K562 (cell line): ENCODE data around the gene TOP3A. TPM values are rescaled to one million over a fixed set of nuclear protein-coding genes. Genes with fewer than 3 reads are reported as not detected.

ENCODE experiments used
- ADNP ChIP-seq: fragments of 200-800 bp; sonication (Bioruptor generic); IDR thresholded peaks from 2 replicates; pipeline ENCODE4 v1.6.1; 2016; ENCODE audit warnings: missing genetic modification characterization, missing compliant biosample characterization
- CBFA2T3 ChIP-seq: fragments of 450-650 bp; IDR thresholded peaks from 2 replicates; pipeline ENCODE4 v1.6.1; 2017
- CBX3 ChIP-seq, 2 experiments: IDR thresholded peaks; 1 replicate in 1 of 2; 2 replicates in 1 of 2; pipeline ENCODE4 v1.6.1; 2012; ENCODE audit warnings: inconsistent platforms in 2 of 2, low read length in 2 of 2, borderline replicate concordance in 1 of 2, control low read depth in 1 of 2
- CEBPG ChIP-seq, 3 experiments: fragments of 200-800 bp in 1 of 3; sonication (Bioruptor generic) in 1 of 3; sonication (generic) in 1 of 3; formaldehyde crosslinking in 1 of 3; IDR thresholded peaks in 2 of 3; conservative IDR thresholded peaks in 1 of 3; 2 replicates each; pipeline versions ENCODE4 v1.6.1 to v1.8.0; 2016 to 2022; ENCODE audit warnings: missing compliant biosample characterization in 2 of 3, missing genetic modification characterization in 2 of 3, mild to moderate bottlenecking in 1 of 3, missing genetic modification reagents in 1 of 3
- ETV6 ChIP-seq, 3 experiments: fragments of 150-350 bp in 1 of 3; sonication (generic) in 1 of 3; formaldehyde crosslinking in 1 of 3; IDR thresholded peaks; 2 replicates each; pipeline versions ENCODE4 v1.6.1 to v1.8.0; 2014 to 2022; ENCODE audit warnings: borderline replicate concordance in 2 of 3, low read depth in 2 of 3, antibody characterized with exemption in 1 of 3, low read length in 1 of 3, mild to moderate bottlenecking in 1 of 3, missing genetic modification reagents in 1 of 3
- FOXK1 ChIP-seq: sonication (generic); formaldehyde crosslinking; IDR thresholded peaks from 2 replicates; pipeline ENCODE4 v1.8.0; 2022; ENCODE audit warnings: missing genetic modification reagents, mild to moderate bottlenecking, borderline replicate concordance
- GTF2E2 ChIP-seq: fragments of 200-800 bp; sonication (Bioruptor generic); IDR thresholded peaks from 2 replicates; pipeline ENCODE4 v1.6.1; 2016; ENCODE audit warnings: missing genetic modification characterization, missing compliant biosample characterization
- HDAC6 ChIP-seq: IDR thresholded peaks from 2 replicates; pipeline ENCODE4 v1.6.1; 2012; ENCODE audit warnings: low read depth, mild to moderate bottlenecking, control low read depth, inconsistent platforms, low read length, moderate library complexity
- HDGF ChIP-seq: fragments of 450-650 bp; IDR thresholded peaks from 2 replicates; pipeline ENCODE4 v1.6.1; 2016
- MYNN ChIP-seq, 2 experiments: sonication (generic); formaldehyde crosslinking in 1 of 2; IDR thresholded peaks; 2 replicates each; pipeline versions ENCODE4 v1.5.0 to v1.6.1; 2016 to 2020; ENCODE audit warnings: antibody characterized with exemption in 1 of 2, missing genetic modification reagents in 1 of 2
- NCOR1 ChIP-seq: fragments of 450-650 bp; IDR thresholded peaks from 2 replicates; pipeline ENCODE4 v1.6.1; 2016; ENCODE audit warnings: mild to moderate bottlenecking, moderate library complexity
- PHB2 ChIP-seq: fragments of 450-650 bp; IDR thresholded peaks from 2 replicates; pipeline ENCODE4 v1.6.1; 2017; ENCODE audit warnings: low read depth
- RB1 ChIP-seq: fragments of 450-650 bp; IDR thresholded peaks from 2 replicates; pipeline ENCODE4 v1.6.1; 2017; ENCODE audit warnings: low read depth, mild to moderate bottlenecking
- SRSF7 ChIP-seq: fragments of 200-400 bp; formaldehyde crosslinking; optimal IDR thresholded peaks from 2 replicates; pipeline ENCODE3; 2017; ENCODE audit warnings: mild to moderate bottlenecking, low read depth, low read length
- TAF15 ChIP-seq: fragments of 200-400 bp; formaldehyde crosslinking; IDR thresholded peaks from 2 replicates; pipeline ENCODE4 v1.6.1; 2017; ENCODE audit warnings: mild to moderate bottlenecking, low read depth, low read length, moderate library complexity
- TEAD2 ChIP-seq: fragments of 450-650 bp; IDR thresholded peaks from 2 replicates; pipeline ENCODE4 v1.6.1; 2016; ENCODE audit warnings: missing genetic modification characterization, control low read depth, missing compliant biosample characterization
- ZKSCAN1 ChIP-seq: fragments of 150-350 bp; IDR thresholded peaks from 2 replicates; pipeline ENCODE4 v1.6.1; 2016; ENCODE audit warnings: low read depth, low read length
- ZKSCAN8 ChIP-seq: fragments of 200-800 bp; sonication (Bioruptor generic); IDR thresholded peaks from 2 replicates; pipeline ENCODE4 v1.6.1; 2016; ENCODE audit warnings: missing genetic modification characterization, missing compliant biosample characterization
- ZNF143 ChIP-seq: sonication (generic); formaldehyde crosslinking; IDR thresholded peaks from 2 replicates; pipeline ENCODE4 v1.9.0; 2022; ENCODE audit warnings: mild to moderate bottlenecking, missing genetic modification reagents
- ZNF24 ChIP-seq: fragments of 450-650 bp; IDR thresholded peaks from 2 replicates; pipeline ENCODE4 v1.6.1; 2016
- ZNF354B ChIP-seq: fragments of 250-450 bp; sonication (Bioruptor Pico); IDR thresholded peaks from 2 replicates; pipeline ENCODE4 v1.4.0; 2020
- polyA plus RNA-seq, 8 experiments: library from polyadenylated mRNA; depleted of rRNA in 4 of 8; stranded (reverse) in 5 of 8; unstranded in 3 of 8; fragments of >200 nt; fragmentation: Nextera tagmentation in 2 of 8; fragmentation: Illumina TruSeq in 1 of 8; extraction: Ambion mirVana in 2 of 8; extraction: Trizol in 1 of 8; gene quantifications; 2 replicates each; pipeline versions ENCODE4 v1.2.1 to v1.2.3, GENCODE V29; 2011 to 2014; ENCODE audit warnings: inconsistent platforms in 1 of 8, missing spikeins in 1 of 8
- total RNA-seq, 7 experiments: library from RNA; depleted of rRNA in 6 of 7; stranded (reverse); fragments of >200 nt in 6 of 7; fragmentation: Illumina TruSeq in 2 of 7; extraction: Trizol in 2 of 7; gene quantifications; 2 replicates each; pipeline versions ENCODE4 v1.2.1 to v1.2.3, GENCODE V29; 2011 to 2021; ENCODE audit warnings: low replicate concordance in 1 of 7
- TF ChIP-seq, protein P1 (sequence below): IDR thresholded peaks from 2 replicates; pipeline ENCODE4 v1.6.1; 2014; ENCODE audit warnings: antibody characterized with exemption
- TF ChIP-seq, protein P2 (sequence below): fragments of 150-350 bp; IDR thresholded peaks from 2 replicates; pipeline ENCODE4 v1.6.1; 2014; ENCODE audit warnings: low read depth, mild to moderate bottlenecking, low read length, borderline replicate concordance
- TF ChIP-seq, protein P3 (sequence below): sonication (generic); formaldehyde crosslinking; IDR thresholded peaks from 2 replicates; pipeline ENCODE4 v1.9.0; 2022; ENCODE audit warnings: mild to moderate bottlenecking, missing genetic modification reagents

Gene TOP3A
- total and polyA plus RNA-seq, 9 of the 15 experiments (the other 6 are each of a cell fraction or from before 2014, with no cell fraction given) = 5.2 to 49.7 (median 24.7) TPM

DNA sequence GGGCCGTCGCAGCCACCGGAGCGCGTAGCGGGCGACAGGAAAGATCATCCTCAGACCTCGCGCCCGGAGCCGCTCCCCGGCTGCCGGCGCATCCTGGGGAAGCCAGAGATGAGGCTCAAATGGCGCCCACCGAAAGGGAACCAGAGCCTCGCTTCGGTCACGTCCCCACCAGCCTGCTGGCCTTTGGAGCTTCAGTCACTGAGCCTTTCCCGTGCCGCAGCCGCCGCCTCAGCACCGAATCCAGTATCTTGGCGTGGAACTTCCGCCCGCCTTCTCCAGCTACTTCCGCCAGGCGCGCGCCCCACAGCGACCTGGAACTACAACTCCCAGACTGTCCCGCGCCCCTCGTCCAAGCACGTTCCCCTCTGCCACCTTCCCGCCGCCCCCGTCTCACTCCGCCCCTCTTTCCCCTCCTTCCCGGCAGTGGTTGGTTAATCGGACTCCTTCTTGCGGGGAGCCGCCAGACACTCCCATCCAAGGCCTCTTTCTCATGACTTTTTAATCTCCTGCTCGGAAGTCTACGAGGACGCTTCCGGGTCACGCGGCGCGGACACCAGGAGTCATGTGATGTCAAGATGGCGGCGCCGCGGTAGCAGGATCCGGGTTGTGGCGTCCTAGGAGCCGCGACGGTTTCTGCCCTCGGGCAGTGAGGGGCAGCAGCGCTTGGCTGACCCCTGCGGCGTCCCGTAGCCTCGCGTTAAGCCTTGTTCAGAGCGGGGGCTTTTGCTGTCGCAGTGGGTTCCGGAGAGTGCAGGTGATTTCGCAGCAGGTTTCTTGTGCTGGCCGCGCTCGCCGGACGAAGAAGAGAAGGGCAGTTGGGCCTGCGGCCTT, at the start of gene TOP3A, which contains the start of gene SMCR8 (continued):
- TF ChIP-seq HDAC6 (no peak), ZKSCAN1 (0 out of 2 replicates have a peak, but pooled peaks have one; percentile 35), RB1 (peak; percentile 23; the same call in 1 of the 2 replicates), ZNF143 (CRISPR knock-in tag) (peak; percentile 92), CBFA2T3 (no peak), CBX3 (IDR thresholded peaks at IDR 0.05; ENCODE audit: borderline replicate concordance in 1 of 2, low read length in 2 of 2) (no peak; a peak in 1 of 3 replicates), HDGF (no peak), CEBPG (CRISPR knock-in tag; IDR thresholded peaks at IDR 0.05) (no peak), CEBPG (tag; conservative IDR thresholded peaks at IDR 0.05 in 1 of 2, IDR thresholded peaks at IDR 0.05 in 1 of 2) (no peak), ETV6 (IDR thresholded peaks at IDR 0.05; ENCODE audit: borderline replicate concordance in 1 of 2, low read depth in 2 of 2, low read length in 1 of 2) (no peak), ETV6 (CRISPR knock-in tag; IDR thresholded peaks at IDR 0.05; ENCODE audit: borderline replicate concordance) (no peak), FOXK1 (CRISPR knock-in tag) (no peak), ZKSCAN8 (no peak), NCOR1 (no peak), GTF2E2 (no peak), ZNF24 (no peak), TAF15 (no peak), PHB2 (no peak), SRSF7 (no peak), ADNP (tag) (no peak), MYNN (IDR thresholded peaks at IDR 0.05) (no peak), MYNN (CRISPR knock-in tag; IDR thresholded peaks at IDR 0.05) (no peak), ZNF354B (no peak), TEAD2 (tag) (no peak)
- TF ChIP-seq, protein P1, sequence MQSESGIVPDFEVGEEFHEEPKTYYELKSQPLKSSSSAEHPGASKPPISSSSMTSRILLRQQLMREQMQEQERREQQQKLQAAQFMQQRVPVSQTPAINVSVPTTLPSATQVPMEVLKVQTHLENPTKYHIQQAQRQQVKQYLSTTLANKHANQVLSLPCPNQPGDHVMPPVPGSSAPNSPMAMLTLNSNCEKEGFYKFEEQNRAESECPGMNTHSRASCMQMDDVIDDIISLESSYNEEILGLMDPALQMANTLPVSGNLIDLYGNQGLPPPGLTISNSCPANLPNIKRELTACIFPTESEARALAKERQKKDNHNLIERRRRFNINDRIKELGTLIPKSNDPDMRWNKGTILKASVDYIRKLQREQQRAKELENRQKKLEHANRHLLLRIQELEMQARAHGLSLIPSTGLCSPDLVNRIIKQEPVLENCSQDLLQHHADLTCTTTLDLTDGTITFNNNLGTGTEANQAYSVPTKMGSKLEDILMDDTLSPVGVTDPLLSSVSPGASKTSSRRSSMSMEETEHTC = peak; percentile 92
- TF ChIP-seq, protein P2, sequence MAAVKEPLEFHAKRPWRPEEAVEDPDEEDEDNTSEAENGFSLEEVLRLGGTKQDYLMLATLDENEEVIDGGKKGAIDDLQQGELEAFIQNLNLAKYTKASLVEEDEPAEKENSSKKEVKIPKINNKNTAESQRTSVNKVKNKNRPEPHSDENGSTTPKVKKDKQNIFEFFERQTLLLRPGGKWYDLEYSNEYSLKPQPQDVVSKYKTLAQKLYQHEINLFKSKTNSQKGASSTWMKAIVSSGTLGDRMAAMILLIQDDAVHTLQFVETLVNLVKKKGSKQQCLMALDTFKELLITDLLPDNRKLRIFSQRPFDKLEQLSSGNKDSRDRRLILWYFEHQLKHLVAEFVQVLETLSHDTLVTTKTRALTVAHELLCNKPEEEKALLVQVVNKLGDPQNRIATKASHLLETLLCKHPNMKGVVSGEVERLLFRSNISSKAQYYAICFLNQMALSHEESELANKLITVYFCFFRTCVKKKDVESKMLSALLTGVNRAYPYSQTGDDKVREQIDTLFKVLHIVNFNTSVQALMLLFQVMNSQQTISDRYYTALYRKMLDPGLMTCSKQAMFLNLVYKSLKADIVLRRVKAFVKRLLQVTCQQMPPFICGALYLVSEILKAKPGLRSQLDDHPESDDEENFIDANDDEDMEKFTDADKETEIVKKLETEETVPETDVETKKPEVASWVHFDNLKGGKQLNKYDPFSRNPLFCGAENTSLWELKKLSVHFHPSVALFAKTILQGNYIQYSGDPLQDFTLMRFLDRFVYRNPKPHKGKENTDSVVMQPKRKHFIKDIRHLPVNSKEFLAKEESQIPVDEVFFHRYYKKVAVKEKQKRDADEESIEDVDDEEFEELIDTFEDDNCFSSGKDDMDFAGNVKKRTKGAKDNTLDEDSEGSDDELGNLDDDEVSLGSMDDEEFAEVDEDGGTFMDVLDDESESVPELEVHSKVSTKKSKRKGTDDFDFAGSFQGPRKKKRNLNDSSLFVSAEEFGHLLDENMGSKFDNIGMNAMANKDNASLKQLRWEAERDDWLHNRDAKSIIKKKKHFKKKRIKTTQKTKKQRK = no peak
- TF ChIP-seq, protein P3, sequence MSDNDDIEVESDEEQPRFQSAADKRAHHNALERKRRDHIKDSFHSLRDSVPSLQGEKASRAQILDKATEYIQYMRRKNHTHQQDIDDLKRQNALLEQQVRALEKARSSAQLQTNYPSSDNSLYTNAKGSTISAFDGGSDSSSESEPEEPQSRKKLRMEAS (CRISPR knock-in tag) = peak; percentile 73
